ENCODE results near the gene ZNF586.
A peak's percentile ranks its signal among the peaks of the same experiment; 100 is the strongest.
"Not testable (repeated sequence)": the region's sequence is repeated elsewhere in the genome, so short reads cannot be mapped to it uniquely, and the experiment has no call there.

ZNF586 gene

GRCh38 chr19:57807541-57807940 lies 38.1 kb downstream of the ZNF586 start:
- TF ChIP-seq, protein P1, sequence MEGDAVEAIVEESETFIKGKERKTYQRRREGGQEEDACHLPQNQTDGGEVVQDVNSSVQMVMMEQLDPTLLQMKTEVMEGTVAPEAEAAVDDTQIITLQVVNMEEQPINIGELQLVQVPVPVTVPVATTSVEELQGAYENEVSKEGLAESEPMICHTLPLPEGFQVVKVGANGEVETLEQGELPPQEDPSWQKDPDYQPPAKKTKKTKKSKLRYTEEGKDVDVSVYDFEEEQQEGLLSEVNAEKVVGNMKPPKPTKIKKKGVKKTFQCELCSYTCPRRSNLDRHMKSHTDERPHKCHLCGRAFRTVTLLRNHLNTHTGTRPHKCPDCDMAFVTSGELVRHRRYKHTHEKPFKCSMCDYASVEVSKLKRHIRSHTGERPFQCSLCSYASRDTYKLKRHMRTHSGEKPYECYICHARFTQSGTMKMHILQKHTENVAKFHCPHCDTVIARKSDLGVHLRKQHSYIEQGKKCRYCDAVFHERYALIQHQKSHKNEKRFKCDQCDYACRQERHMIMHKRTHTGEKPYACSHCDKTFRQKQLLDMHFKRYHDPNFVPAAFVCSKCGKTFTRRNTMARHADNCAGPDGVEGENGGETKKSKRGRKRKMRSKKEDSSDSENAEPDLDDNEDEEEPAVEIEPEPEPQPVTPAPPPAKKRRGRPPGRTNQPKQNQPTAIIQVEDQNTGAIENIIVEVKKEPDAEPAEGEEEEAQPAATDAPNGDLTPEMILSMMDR (IDR thresholded peaks at IDR 0.05; ENCODE audit: extremely low read depth, insufficient read depth, missing control alignments) = no peak
- DNase-seq (ENCODE audit: low spot score) = no peak
- in situ Hi-C loops (cut with MboI; ENCODE audit: low pct_unique_long_range_greater_than_20kb, low sequenced_read_pairs, unreplicated experiment) = no loop called here

GRCh38 chr19:57810410-57811295 lies 41.2 kb downstream of the ZNF586 start:
- in situ Hi-C loops (cut with MboI; ENCODE audit: low pct_unique_long_range_greater_than_20kb, low sequenced_read_pairs, unreplicated experiment); DNase-seq (ENCODE audit: low spot score): not testable (repeated sequence)

DNA sequence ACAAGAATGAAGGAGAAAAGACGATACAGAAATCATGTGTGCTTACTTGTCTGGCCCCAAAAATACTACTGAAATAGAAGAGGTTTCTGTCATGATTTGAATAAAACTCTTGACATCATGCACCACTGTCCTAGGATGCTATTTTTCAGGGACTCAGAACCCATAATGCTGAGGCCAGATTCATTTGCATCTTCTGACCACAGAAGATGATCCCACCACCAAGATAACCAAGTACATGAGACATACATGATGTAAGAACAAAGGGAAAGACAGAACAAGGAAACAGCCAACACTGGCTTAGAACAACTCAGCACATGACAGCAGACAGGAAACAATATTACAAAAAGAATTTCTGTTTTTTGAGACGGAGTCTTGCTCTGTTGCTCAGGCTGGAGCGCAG lies 42.8 kb downstream of the ZNF586 start:
- in situ Hi-C loops (cut with MboI; ENCODE audit: low pct_unique_long_range_greater_than_20kb, low sequenced_read_pairs, unreplicated experiment) = no loop called here
- DNase-seq (ENCODE audit: low spot score) = peak; percentile 62
- TF ChIP-seq, protein P1 (IDR thresholded peaks at IDR 0.05; ENCODE audit: extremely low read depth, insufficient read depth, missing control alignments) = no peak

DNA sequence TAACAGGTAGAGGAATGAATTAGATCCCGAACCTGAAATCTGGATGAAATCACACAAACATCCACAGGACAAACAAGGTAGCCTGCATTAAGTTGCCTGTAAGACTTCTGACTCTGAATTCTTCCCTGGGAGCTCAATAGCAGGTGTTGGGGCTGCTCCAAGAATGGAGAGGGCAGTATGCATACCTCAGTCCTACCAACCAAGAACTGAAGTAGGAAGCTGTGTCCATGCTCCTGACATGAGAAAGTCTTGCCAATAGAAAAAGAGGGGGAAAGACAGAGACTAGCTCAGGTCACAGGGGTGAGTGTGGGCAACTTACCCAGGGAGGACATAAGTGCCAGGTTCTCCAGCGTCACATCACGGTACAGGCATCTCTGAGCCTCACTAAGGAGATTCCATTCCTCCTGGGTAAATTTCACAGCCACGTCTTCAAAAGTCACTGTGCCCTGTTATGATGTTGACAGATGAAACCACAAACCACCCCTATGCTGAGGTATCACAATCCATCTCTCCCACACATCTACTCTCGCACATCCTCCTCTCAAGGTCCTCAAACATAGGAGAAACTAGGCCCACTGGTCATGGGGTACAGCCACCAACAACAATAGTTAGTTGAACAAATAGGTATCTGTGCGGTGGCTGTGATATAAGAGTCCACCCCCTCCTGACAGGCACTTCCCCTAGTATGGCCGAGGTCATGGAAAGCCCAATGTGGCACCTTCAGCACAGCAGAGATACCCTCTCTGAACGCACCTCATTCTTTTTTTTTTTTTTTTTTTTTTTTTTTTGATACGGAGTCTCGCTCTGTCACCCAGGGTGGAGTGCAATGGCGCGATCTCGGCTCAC lies 43.7 kb downstream of the ZNF586 start:
- in situ Hi-C loops (cut with MboI; ENCODE audit: low pct_unique_long_range_greater_than_20kb, low sequenced_read_pairs, unreplicated experiment); DNase-seq (ENCODE audit: low spot score): not testable (repeated sequence)

GRCh38 chr19:57813919-57814504 lies 44.5 kb downstream of the ZNF586 start:
- TF ChIP-seq, protein P1 (IDR thresholded peaks at IDR 0.05; ENCODE audit: extremely low read depth, insufficient read depth, missing control alignments) = no peak
- DNase-seq (ENCODE audit: low spot score) = no peak
- in situ Hi-C loops (cut with MboI; ENCODE audit: low pct_unique_long_range_greater_than_20kb, low sequenced_read_pairs, unreplicated experiment) = no loop called here

DNA sequence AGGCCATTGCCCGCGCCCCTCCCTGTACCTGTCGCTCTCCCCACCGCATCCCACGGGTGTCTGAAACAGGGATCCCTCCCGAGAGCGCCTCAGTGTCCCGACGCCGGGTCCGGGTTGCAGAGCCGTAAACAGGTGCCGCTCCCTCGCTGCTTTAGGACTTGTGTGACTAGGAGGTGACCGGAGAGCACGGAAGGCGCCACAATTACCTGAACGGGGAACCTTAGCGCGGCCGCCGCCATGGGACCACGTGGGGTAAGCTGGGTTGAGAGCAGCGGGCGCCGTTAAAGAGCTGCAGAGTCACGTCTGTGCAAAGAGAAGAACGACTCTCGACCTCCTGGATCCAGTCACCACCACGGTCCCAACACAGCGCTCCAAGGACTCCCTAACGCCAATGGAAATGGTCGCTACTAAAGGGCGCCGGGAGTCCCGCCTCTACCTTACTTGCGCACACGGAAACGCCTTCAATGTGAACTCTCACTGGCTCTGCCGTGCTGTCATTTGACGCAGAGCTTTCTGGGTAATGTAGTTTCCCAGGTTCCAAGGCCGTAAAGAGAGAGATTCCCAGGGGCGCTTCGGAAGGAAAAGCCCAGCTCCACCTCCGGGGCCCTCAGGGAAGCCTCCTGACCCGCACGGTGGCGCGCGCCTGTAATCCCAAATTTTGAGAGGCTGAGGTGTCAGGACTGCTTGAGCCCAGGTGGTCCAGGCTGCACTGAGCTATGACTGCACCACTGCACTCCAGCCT lies 45.2 kb downstream of the ZNF586 start, which contains the start of gene ZNF552:
ZNF552 (minus strand) TSS at position 409 of the 742 bp plus-strand sequence; CDS start at position 239, 170 bp downstream.
- peak; percentile 80 for DNase-seq (ENCODE audit: low spot score)
- in situ Hi-C loops (cut with MboI; ENCODE audit: low pct_unique_long_range_greater_than_20kb, low sequenced_read_pairs, unreplicated experiment) = no loop called here

More for the DNA sequence above, 45.2 kb downstream of the ZNF586 start, which contains the start of gene ZNF552:
- TF ChIP-seq, protein P1 (IDR thresholded peaks at IDR 0.05; ENCODE audit: extremely low read depth, insufficient read depth, missing control alignments) = no peak
